Trophoblast cell (in vitro differentiated cells and primary cell): Measurements from ENCODE around the gene BRCA2.

Experiments used
- DNase-seq, 2 donors: peaks; one replicate each; pipeline ENCODE4 v3.0.0-alpha.2; 2016
- H2AFZ ChIP-seq: 2 replicates; pipeline ENCODE4 v1.6.1; 2013; ENCODE audit warnings: low read length, moderate library complexity, mild to moderate bottlenecking; ENCODE audit not compliant: insufficient read depth, poor library complexity
- H2AK5ac ChIP-seq: 2 replicates; pipeline ENCODE4 v1.6.1; 2013; ENCODE audit warnings: mild to moderate bottlenecking, low read length
- H2BK120ac ChIP-seq: 2 replicates; pipeline ENCODE4 v1.6.1; 2013; ENCODE audit warnings: low read length, mild to moderate bottlenecking, moderate library complexity; ENCODE audit not compliant: insufficient read depth, poor library complexity
- H2BK12ac ChIP-seq: 2 replicates; pipeline ENCODE4 v1.6.1; 2013; ENCODE audit warnings: mild to moderate bottlenecking, low read length, moderate library complexity
- H2BK5ac ChIP-seq: 2 replicates; pipeline ENCODE4 v1.6.1; 2013; ENCODE audit warnings: low read length, low read depth, moderate library complexity, mild to moderate bottlenecking; ENCODE audit not compliant: poor library complexity
- H3K14ac ChIP-seq: 2 replicates; pipeline ENCODE4 v1.6.1; 2013; ENCODE audit warnings: mild to moderate bottlenecking, low read length
- H3K18ac ChIP-seq: 2 replicates; pipeline ENCODE4 v1.6.1; 2013; ENCODE audit warnings: mild to moderate bottlenecking, low read length
- H3K23ac ChIP-seq: 2 replicates; pipeline ENCODE4 v1.6.1; 2013; ENCODE audit warnings: low read length
- H3K27ac ChIP-seq: 2 replicates; pipeline ENCODE4 v1.5.1; 2013; ENCODE audit warnings: low read depth, mild to moderate bottlenecking, inconsistent platforms, low read length, moderate library complexity
- H3K27me3 ChIP-seq: 2 replicates; pipeline ENCODE4 v1.6.1; 2013; ENCODE audit warnings: inconsistent platforms, mild to moderate bottlenecking, low read length, moderate library complexity; ENCODE audit not compliant: insufficient read depth
- H3K36me3 ChIP-seq, 2 experiments: 1 replicate in 1 of 2; 2 replicates in 1 of 2; pipeline ENCODE4 v1.6.1; 2013; ENCODE audit warnings: low read length in 2 of 2, mild to moderate bottlenecking in 2 of 2, moderate library complexity in 1 of 2; ENCODE audit not compliant: insufficient read depth in 2 of 2, control insufficient read depth in 1 of 2
- H3K4ac ChIP-seq: 2 replicates; pipeline ENCODE4 v1.6.1; 2013; ENCODE audit warnings: low read depth, mild to moderate bottlenecking, low read length, moderate library complexity
- H3K4me1 ChIP-seq, 2 experiments: 1 replicate in 1 of 2; 2 replicates in 1 of 2; pipeline ENCODE4 v1.6.1; 2013; ENCODE audit warnings: low read length in 2 of 2, mild to moderate bottlenecking in 2 of 2, moderate library complexity in 1 of 2; ENCODE audit not compliant: insufficient read depth in 2 of 2, control insufficient read depth in 1 of 2
- H3K4me2 ChIP-seq: 2 replicates; pipeline ENCODE4 v1.6.1; 2013; ENCODE audit warnings: inconsistent platforms, mild to moderate bottlenecking, low read length, moderate library complexity
- H3K4me3 ChIP-seq: 2 replicates; pipeline ENCODE4 v1.5.1; 2013; ENCODE audit warnings: mild to moderate bottlenecking, low read depth, low read length, inconsistent platforms
- H3K79me1 ChIP-seq: one replicate; pipeline ENCODE4 v1.6.1; 2013; ENCODE audit warnings: low read length
- H3K79me2 ChIP-seq: 2 replicates; pipeline ENCODE4 v1.6.1; 2013; ENCODE audit warnings: low read length, mild to moderate bottlenecking; ENCODE audit not compliant: control insufficient read depth, insufficient read depth, poor library complexity
- H3K9ac ChIP-seq: 2 replicates; pipeline ENCODE4 v1.6.1; 2013; ENCODE audit warnings: mild to moderate bottlenecking, low read length
- H3K9me3 ChIP-seq: 2 replicates; pipeline ENCODE4 v1.6.1; 2013; ENCODE audit warnings: low read depth, mild to moderate bottlenecking, control low read depth, inconsistent platforms, low read length; ENCODE audit not compliant: insufficient read depth
- H4K12ac ChIP-seq: 2 replicates; pipeline ENCODE4 v1.6.1; 2013; ENCODE audit warnings: low read depth, mild to moderate bottlenecking, low read length, moderate library complexity
- H4K8ac ChIP-seq: 2 replicates; pipeline ENCODE4 v1.6.1; 2013; ENCODE audit warnings: low read depth, mild to moderate bottlenecking, low read length, moderate library complexity
- H4K91ac ChIP-seq: one replicate; pipeline ENCODE4 v1.6.1; 2013; ENCODE audit warnings: low read depth, mild to moderate bottlenecking, low read length, moderate library complexity
- WGBS: extraction: QIAGEN DNeasy Blood & Tissue Kit; methylation state at CpG from one replicate; pipeline ENCODE4 v1.1.7; 2013; ENCODE audit warnings: missing lambda C conversion rate; ENCODE audit not compliant: insufficient read length, insufficient coverage; ENCODE audit errors: extremely low coverage; 5-methylcytosine and 5-hydroxymethylcytosine counted together

BRCA2 gene

GRCh38 chr13:32310134-32310706, 5.1 kb upstream of the BRCA2 start:
- H3K36me3 ChIP-seq: no peaks in the 10 kb centered on the region
- DNase-seq: peak; percentile 16 to 81
- H3K18ac ChIP-seq: no peak overlapping the region
- no peak overlapping the region for H3K9ac ChIP-seq
- no peak overlapping the region for H2BK5ac ChIP-seq
- no peak overlapping the region for H4K91ac ChIP-seq
- H3K4me1 ChIP-seq: peaks cover 0 to 4% of the 10 kb centered on the region in 2 experiments
- no peaks in the 10 kb centered on the region for H3K79me2 ChIP-seq
- peaks cover 3% of the 10 kb centered on the region for H3K79me1 ChIP-seq
- no peak overlapping the region for H2BK120ac ChIP-seq
- no peaks in the 10 kb centered on the region for H3K27me3 ChIP-seq
- H3K14ac ChIP-seq: no peak overlapping the region
- no peak overlapping the region for H4K12ac ChIP-seq
- H4K8ac ChIP-seq: no peak overlapping the region
- H3K4ac ChIP-seq: no peak overlapping the region
- H2AFZ ChIP-seq: no peak overlapping the region
- WGBS: no CpG with 5 or more reads among the region's 12 CpGs
- H2BK12ac ChIP-seq: no peak overlapping the region
- no peak overlapping the region for H2AK5ac ChIP-seq
- H3K9me3 ChIP-seq: no peaks in the 10 kb centered on the region
- H3K23ac ChIP-seq: no peak overlapping the region
- no peak overlapping the region for H3K27ac ChIP-seq
- no peak overlapping the region for H3K4me2 ChIP-seq
- no peak overlapping the region for H3K4me3 ChIP-seq

- H4K8ac ChIP-seq: no peak overlapping the region
- no peak for DNase-seq
- H3K23ac ChIP-seq: no peak overlapping the region
- H3K36me3 ChIP-seq: no peaks in the 10 kb centered on the region
- no peak overlapping the region for H2AFZ ChIP-seq
- no peak overlapping the region for H2BK12ac ChIP-seq
- H3K4me2 ChIP-seq: no peak overlapping the region
- peaks cover 2% of the 10 kb centered on the region for H3K79me2 ChIP-seq
- no peak overlapping the region for H3K4ac ChIP-seq
- no peak overlapping the region for H2AK5ac ChIP-seq
- peaks cover 7% of the 10 kb centered on the region for H3K79me1 ChIP-seq
- no peak overlapping the region for H3K4me3 ChIP-seq
- H3K4me1 ChIP-seq: peaks cover 0 to 4% of the 10 kb centered on the region in 2 experiments
- no peak overlapping the region for H3K27ac ChIP-seq
- no peak overlapping the region for H3K9ac ChIP-seq
- no CpG with 5 or more reads among the region's 36 CpGs for WGBS
- no peak overlapping the region for H2BK5ac ChIP-seq
- H4K91ac ChIP-seq: no peak overlapping the region
- no peak overlapping the region for H3K14ac ChIP-seq
- H3K9me3 ChIP-seq: no peaks in the 10 kb centered on the region
- no peaks in the 10 kb centered on the region for H3K27me3 ChIP-seq
- no peak overlapping the region for H3K18ac ChIP-seq
- no peak overlapping the region for H4K12ac ChIP-seq
- H2BK120ac ChIP-seq: no peak overlapping the region
These were observed 4.0 kb upstream of the BRCA2 start for GRCh38 chr13:32311188-32311897.

GRCh38 chr13:32314271-32315237, 754 bp upstream of the BRCA2 start:
- Histone ChIP-seq H3K27ac (peak overlapping the region; percentile 81), H3K27me3 (no peaks in the 10 kb centered on the region), H3K36me3 (no peaks in the 10 kb centered on the region), H2BK12ac (no peak overlapping the region), H3K9ac (peak overlapping the region; percentile 84), H4K8ac (peak overlapping the region; percentile 84), H2BK5ac (peak overlapping the region; percentile 18), H3K79me2 (peaks cover 2% of the 10 kb centered on the region), H3K4me2 (peak overlapping the region; percentile 82), H3K14ac (peak overlapping the region; percentile 34), H2BK120ac (peak overlapping the region; percentile 24), H2AFZ (peak overlapping the region; percentile 56), H2AK5ac (no peak overlapping the region), H3K23ac (no peak overlapping the region), H4K91ac (peak overlapping the region; percentile 70), H3K4ac (no peak overlapping the region), H3K79me1 (peaks cover 7% of the 10 kb centered on the region), H3K9me3 (no peaks in the 10 kb centered on the region), H4K12ac (peak overlapping the region; percentile 61), H3K18ac (peak overlapping the region; percentile 12), H3K4me3 (peak overlapping the region; percentile 91), H3K4me1 (peaks cover 0 to 4% of the 10 kb centered on the region in 2 experiments)
- peak; percentile 62 to 70 for DNase-seq
- WGBS: no CpG with 5 or more reads among the region's 32 CpGs

GRCh38 chr13:32316028-32316339, 676 bp downstream of the BRCA2 start:
- Histone ChIP-seq H3K9me3 (no peaks in the 10 kb centered on the region), H3K4ac (no peak overlapping the region), H2AK5ac (no peak overlapping the region), H3K79me2 (peaks cover 2% of the 10 kb centered on the region), H3K4me2 (peak overlapping the region; percentile 82), H4K8ac (peak overlapping the region; percentile 13), H3K4me3 (peak overlapping the region; percentile 91), H3K4me1 (peaks cover 0 to 4% of the 10 kb centered on the region in 2 experiments), H2BK120ac (peak overlapping the region; percentile 13), H3K14ac (peak overlapping the region; percentile 62), H4K12ac (peak overlapping the region; percentile 5), H3K36me3 (no peaks in the 10 kb centered on the region), H3K79me1 (peaks cover 7% of the 10 kb centered on the region), H2BK5ac (no peak overlapping the region), H3K18ac (peak overlapping the region; percentile 12), H3K27me3 (no peaks in the 10 kb centered on the region), H2BK12ac (no peak overlapping the region), H3K9ac (peak overlapping the region; percentile 85), H3K27ac (peak overlapping the region; percentile 81), H2AFZ (peak overlapping the region; percentile 76), H4K91ac (no peak overlapping the region), H3K23ac (no peak overlapping the region)
- WGBS: no CpG with 5 or more reads among the region's 13 CpGs
- no peak for DNase-seq
